HG03064 (cell line): Measurements from ENCODE around the gene VDR.

Source experiments
- ATAC-seq: cut with Tn5 transposase; IDR thresholded peaks from one replicate; pipeline ENCODE4 v1.9.1; 2021; ENCODE audit warnings: low read depth; ENCODE audit not compliant: unreplicated experiment

VDR gene

DNA sequence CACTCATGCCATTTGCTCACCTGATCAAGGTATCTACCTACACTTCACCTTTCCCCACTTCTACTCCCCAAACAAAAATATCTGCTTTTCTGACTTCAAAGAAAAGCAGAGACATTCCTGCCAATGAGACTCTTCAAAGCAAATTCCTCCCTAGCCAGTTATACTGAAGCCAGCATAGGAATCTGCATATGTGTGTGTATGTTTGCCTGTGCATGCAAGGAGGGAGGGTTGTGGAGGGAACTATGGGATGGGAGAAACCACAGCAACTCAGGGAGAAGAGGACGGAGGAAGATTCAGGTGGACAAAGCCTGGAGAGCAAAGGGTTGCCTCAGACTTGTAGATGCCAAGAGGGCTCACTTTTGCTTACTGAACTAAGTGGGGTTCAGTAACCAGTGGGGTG is 26.4 kb upstream of the VDR start:
- no peak for ATAC-seq

DNA sequence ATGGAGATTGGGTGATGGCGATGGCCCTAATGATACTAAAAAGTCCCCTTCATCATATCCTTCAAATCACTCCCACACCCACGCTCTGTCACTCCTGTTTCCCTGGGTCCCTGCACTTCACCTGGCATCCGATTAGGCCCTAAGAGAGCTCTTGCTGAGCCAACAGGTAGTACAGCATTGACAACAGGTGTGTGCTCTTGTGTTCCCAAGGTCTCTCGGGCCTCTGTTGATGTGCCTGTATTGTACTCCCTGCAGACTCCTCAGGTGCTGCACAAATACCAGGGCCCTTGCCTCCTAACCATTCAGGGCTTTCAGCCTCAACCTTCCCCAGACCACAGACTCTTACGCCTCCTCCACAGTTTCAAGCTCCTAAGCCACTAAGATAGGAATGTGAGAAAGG is 25.8 kb upstream of the VDR start:
- no peak for ATAC-seq

DNA sequence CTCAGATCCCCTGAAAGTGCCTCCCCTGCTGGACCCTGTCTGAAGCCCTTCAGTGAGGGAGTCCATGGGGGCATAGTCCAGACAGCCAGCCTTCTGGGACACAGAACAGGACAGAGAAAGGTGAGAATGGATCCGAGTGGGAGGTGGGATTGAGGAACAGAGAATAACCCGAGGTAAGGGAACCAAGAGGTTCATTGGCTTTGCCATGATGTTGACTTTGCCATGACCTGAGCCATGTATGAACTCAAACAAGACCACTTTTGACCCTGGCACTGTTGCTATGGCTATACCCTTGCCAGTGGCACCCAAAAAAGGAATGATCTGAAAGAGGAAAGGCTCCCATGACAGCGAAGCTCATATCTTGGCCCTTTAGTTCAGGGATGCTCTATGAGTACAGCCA is 22.6 kb upstream of the VDR start:
- ATAC-seq: no peak

DNA sequence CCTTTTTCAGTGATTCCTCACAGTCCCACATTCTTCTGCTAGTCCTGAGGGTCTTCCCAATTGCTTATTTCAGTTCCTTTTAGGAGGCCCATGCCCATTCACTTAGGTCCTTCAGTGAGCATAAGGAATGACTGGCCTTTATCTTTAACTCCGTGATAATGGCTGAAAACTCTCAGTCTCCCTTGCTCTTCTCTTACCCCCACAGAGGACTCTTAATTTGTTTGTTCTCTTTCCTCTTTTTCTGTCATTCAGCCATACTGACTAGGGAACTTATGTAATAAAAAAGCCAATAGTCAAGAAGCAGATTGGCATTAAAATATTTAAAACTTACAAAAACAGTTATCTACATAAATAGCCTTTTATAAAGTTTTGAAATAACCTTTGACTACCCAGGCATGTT is 17.1 kb upstream of the VDR start:
- no peak for ATAC-seq

DNA sequence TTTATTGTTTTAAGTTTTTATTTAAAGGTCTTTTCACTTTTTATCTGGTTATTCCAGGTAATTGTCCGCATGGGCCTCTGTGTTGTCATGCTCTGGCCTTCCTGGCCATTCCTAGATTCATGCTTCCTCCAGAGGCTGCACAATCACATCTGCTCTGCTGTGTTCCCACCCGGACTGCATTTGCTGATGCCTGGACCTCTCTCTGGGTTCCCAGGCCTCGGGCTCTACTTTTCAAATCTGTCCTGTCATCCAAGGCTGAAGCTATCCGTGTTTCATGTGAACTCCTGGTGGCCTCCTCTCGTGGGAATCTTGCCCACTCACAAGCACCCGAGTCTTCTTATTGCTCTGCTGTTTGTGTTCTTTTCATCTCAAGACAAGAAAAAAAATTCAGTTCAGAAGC is 16.1 kb upstream of the VDR start:
- no peak for ATAC-seq

DNA sequence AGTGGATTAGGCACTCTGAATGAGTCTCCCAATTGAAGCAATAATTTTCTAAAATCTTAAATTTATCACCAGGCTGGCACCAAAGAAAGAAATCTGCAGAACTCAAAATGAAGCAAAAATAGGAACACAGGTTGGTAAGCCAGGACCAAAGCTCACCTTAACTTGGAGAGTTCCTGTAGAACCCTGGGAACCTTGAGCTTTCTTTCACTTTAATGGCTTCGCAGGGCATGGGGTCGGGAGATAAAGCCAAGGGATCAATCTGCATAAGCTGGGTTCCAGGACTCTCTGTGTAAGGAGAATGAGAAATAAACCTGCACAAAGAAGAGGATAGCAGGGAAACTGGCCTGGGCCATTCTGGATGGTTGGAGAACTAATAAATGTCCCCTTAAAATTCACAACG is 8.3 kb upstream of the VDR start:
- ATAC-seq: no peak

DNA sequence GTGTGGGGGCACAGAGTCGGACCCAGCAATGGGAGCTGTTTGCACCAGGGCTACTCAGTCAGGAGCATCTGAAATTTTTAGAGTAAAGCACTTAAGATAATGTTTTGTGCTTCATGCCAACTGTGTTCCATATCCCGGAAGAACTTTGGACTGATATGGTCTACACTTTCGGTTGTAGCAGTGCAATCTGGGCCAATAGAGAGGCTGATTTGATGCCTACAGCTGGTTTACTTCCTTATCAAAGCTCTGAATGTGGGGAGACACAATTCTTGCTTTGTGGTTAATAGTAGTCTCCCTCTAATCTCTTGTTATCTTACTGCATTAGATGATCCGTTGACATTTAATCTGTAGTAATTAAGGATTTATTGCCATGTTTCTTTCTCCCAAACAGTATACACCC is 7.8 kb upstream of the VDR start:
- no peak for ATAC-seq

DNA sequence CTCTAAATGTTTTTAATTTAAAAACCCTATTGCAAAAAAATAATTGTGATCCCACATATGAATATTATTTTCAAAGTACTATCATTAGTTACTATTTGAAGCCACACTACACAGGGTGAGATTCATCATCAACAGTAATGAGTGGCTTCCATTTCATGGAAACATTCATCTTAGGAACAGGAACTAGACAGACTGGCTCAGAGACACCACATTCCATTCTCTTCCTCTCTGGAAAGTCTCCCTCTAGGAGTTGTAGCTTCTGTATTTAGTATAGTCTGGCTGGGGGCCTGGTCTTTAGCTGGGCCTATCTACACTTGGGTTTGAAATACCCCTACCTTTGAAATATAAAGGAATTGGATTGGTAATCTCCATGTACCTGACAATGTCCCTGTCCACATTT is 6.2 kb upstream of the VDR start:
- no peak for ATAC-seq

DNA sequence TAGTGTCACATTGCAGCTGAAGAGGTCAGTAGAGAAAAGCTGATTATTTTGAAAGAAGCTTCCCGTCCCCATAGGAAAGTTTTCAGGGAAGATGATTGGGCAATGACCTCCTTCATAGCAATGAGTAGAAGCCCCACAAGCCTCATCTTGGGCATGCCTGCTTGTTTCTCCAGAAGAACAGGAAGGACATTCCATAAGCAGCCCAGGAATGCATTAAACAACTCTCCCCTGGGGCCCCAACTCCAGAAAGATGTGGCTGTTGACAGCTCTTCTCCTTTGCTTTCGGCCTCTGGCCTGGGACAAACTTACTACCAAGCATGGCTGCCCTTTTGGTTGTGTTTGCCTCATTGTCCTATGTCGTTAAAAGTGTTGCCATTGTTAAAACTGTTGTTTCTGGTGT is 5.7 kb upstream of the VDR start:
- ATAC-seq: no peak

DNA sequence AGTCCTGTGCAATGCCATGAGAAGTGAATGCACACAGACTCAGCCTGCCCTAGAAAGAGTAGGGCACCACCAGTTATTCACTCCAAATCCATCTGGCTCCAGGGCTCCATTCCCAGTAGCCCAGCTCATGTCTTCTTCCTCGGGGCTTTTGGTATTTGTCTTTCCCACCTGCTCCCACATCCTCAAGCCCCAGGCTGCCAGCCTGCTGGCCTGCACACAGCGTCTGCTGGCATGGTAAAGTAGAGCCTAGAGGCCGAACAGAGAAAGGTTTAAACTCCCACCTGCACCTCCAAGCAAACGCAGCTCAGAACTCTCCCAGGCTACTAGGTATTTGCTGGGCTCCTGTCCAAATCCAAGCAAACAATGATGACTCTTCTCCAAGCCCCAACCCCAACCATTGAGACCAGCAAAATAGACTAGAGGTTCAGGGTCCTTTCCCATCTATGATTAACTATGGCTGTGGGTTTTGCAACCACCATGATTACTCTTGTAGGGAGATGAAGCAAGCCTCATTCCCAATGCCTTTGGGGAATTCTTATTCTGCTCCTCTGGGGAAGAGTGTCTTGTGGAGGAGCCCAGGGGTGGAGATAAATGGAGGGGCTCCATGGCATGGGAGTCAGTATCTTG is 5.2 kb upstream of the VDR start:
- ATAC-seq: no peak

DNA sequence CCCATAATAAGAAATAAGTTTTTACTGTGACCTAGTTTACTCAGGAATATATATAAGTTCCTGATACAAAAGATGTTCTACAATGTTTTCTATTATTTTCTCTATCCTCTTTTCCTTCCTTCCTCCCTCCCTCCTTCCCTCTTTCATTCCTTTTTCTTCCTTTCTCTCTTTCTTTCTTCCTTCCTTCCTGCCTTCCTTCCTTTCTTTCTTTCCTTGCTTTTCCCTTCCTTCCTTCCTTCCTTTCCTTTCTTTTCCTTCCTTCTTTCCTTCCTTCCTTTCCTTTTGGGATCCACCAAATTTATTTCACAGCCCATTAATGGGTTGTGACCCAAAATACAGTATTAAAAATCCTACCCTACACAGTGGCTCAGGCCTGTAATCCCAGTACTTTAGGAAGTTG is 3.9 kb upstream of the VDR start:
- ATAC-seq: no peak

DNA sequence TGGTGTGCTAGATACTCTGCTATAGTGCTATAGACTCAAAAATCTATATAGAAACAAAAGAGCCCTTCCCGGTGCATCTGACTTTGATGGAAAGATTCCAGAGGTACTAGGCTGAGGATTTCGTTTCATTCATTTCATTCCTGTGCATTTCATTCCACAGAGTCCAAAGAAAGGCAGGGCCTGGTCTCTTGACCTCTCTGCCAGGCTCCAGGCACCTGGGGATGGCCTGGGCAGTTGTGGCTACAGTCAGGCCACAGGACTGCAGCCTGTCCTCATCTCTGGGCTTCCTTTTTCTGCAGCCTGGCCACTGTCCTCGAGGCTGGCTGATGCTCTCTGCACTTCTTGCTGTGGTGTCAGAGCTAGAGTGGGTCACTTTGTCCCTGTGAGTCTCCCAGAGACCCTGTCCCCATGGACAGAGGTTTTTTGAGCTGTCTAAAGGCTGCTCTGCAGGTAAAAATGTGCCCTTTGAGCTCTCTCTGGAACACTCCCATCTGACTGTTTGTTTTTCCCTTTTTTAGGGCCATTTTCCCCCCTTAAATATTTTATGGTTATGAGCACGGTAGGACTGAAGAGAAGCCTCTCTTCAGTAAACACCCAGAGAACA is 3.2 kb upstream of the VDR start:
- ATAC-seq: no peak

DNA sequence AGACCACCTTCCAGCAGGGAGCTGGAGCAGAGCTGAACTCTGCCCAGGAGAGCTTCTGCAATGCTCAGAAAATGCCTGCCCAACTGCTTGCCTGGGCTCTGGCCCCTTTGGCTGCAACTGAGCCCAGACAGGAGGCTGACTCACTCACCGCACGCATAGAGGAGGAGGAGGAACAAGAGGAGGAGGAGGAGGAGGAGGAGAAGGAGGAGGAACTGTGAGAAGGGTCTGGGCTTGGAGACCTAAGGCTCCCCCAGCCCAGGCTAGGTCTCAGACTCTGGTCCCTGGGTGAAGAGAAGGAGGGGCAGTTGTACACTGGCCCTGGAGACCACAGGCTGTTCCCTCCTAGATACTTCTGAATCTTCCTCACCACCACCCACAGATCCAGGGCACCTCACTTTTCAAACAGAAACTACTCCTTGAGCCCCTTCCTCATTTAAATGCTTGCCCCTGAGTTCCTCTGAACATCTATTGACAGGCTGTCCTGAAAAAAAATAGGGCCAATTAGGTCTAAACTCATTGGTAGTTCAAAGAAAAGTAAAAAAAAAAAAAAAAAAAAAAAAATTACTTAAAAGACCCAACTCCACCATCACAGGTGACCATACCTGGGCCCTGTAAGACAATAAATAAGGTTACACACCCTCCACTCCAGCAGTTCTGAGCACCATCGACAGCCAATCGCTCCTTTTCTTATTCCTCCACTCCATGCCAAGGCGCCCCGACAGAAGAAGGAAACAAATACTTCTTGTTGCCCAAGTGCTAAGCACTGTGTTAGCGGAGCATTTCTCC is 674 bp downstream of the VDR start:
- ATAC-seq: no peak

DNA sequence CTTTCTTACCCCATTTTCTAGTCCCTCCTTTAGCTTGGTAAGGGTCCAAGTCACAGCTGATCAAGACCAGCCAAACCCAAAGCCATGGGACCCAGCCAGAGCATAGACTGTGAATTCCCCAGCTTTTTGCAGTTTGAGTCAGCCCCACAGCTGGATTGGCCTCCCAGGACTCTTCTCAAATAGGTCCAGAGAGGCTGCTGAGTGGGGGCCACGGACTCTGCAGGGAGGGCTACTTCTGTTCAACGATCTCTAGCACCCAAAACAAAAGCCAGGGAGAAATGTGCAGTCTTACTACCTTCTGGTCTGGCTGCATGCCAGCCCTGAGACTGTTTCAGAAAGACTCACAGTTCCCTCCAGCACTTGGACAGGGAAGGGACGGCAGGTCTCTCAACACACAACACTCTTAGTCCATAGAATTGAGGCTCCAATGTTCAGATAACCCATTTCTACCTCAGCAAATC is 1.6 kb downstream of the VDR start:
- no peak for ATAC-seq

DNA sequence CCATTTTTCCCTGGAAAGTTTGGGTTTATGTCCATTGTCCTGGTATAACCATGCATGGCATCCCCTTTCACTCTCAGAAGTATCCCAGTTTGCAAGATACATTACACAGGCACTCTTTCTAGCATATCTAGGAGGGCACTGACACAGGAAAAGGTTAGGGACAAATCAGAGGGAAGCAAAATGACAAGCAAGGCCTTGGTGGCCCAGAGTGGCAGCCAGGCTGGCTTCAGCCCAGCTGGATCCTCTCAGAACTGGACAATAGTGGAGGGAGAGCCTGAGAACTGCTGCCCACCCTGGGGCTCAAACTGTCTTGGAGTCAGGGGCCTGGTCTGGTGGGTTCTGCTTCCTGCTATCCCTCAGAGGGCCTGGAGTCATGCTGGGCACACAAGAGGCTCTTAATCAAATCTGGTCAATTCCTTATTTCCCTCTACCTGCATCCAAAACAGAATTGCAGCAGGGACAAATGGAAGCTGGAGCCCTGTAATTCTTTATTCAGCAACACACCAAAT is 2.6 kb downstream of the VDR start:
- no peak for ATAC-seq

DNA sequence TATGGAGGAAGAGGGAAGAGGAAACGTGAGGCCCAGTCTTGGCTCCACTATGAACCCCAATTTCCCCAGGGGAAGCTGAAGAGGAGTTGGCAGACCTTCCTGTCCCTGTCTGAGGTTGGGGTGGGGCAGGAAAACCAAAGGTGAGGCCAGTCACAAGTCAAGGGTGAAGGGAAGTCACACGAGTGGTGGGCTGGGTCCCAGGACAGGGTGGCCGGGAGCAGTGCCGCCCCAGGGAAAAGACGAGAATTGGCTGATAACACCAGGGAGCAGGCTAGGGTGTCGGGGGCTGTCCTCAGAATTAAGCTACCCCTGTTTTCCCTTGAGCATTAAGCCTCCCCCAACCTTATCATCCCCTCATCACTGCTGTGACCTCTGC is 3.1 kb downstream of the VDR start:
- ATAC-seq: no peak

DNA sequence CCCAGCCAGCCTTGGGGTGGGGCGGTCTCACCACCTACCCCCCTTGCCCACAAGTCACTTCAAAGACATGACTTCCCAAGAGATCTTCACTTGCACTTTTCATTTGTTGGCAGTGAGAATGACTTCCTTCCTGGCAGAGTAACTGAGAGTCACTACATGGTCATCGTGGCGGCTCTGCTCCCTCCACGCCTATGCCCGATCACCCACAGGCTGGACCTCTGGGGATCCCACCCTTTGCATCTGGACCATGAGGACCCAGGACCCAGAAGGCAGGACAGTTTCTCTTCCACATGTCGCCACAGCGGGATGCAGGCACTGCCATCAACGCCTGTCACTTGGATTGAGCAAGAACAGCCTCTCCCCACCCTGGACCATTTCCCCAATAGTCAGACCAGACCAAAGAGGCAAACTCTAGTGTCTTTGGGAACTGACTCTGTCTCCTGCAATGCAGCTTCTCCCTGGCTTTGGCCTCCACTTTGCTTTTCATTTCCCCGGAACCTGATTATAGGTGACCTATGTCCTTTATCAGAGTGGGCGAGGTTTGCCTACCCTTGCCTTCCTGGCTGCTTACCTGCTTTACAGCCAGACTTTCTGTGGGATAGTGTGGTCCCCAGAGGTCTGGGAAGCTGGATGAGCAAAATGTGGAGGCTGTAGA is 3.6 kb downstream of the VDR start:
- no peak for ATAC-seq

DNA sequence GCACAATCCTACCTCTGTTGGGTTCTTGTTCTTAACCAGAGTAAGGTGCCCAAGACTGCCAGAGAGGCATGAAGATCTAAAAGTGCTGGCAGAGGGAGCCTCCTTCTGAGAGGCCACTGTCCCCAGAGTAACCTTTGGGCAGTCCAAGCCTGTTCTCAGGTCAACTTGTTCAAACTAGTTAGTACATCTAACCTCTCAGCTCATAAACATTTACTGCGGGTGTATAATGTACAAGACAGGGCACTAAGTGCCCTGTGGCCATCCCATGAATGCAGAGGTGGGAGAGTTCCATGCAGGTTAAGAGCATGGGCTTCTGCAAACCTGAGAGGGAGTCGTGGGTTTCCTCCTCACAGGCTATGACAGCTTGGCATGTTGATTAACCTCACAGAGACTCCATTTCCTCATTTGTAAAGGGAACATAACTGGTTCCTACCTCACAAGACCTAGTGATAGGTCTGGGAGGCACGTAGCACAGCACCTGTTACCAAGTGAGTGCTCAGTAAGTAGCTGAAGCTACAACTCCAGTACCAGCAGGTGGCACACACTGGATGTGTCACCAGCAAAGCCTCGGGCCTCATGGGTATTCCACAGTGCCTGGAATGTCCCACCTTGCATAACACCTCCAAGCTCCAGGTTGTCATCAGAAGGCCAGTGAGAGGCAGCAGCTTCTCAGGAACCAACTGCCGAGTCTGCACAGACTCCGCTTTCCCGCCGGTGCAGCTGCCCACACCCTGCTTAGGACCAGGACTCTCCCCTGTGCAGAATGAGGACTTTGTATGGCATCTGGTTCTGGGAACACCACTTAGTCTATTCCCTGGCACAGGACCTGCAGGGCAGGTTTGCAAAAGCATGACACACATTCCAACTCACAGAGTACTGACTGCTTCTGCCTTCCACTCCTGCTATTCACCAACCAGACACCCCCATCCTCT is 4.4 kb downstream of the VDR start:
- no peak for ATAC-seq

DNA sequence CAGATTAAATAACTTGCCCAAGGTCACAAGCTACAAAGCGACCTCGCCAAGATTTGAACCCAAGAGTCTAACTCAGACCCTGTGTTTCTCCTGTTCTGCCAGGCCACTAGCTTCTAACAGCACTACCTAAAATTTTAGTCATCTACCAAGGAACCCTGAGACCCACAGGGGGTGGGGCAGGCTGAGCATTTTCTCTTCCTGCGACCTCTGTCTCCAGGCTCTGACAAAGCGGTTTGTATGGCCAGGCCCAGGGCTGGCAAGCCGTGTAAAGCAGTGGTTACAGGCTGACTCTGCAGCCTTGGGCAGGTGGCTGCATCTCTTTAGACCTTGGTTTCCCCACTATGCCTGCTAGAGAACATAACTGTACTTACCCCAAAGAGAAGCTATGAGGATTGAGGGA is 5.3 kb downstream of the VDR start:
- ATAC-seq: no peak

DNA sequence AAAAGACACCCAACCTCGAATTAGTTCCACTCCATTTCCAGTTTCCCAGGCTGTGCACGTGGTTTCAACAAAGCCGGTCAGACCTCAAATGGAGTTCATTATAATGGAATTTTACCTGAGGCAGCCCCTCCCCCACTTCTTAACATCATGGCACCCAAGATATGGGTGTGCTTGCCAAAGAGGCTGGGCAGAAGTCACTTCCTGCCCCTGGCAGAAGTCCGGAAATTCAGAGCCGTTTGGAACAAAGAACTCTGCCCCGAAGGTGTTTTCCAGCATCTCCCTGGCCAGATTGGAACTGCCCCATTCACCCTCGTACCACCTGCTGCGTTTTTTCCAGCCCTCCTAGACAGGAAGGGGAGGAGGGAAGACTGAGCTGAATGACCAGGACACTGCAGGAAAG is 8.2 kb downstream of the VDR start:
- no peak for ATAC-seq
